Measurements from ENCODE around the gene SLC44A5. TPM values are rescaled to one million over a fixed set of nuclear protein-coding genes. Genes with fewer than 3 reads are reported as not detected.
A peak's percentile ranks its signal among the peaks of the same experiment; 100 is the strongest.

The SLC44A5 gene
- total RNA-seq, 4 donors from 2014 or later: 0.11 to 2.0 (median 0.87) TPM

- intact Hi-C loops (cut with DNase I): no loop called here
- no peak for TF ChIP-seq POLR2A (IDR thresholded peaks at IDR 0.05)
- TF ChIP-seq, protein P1, sequence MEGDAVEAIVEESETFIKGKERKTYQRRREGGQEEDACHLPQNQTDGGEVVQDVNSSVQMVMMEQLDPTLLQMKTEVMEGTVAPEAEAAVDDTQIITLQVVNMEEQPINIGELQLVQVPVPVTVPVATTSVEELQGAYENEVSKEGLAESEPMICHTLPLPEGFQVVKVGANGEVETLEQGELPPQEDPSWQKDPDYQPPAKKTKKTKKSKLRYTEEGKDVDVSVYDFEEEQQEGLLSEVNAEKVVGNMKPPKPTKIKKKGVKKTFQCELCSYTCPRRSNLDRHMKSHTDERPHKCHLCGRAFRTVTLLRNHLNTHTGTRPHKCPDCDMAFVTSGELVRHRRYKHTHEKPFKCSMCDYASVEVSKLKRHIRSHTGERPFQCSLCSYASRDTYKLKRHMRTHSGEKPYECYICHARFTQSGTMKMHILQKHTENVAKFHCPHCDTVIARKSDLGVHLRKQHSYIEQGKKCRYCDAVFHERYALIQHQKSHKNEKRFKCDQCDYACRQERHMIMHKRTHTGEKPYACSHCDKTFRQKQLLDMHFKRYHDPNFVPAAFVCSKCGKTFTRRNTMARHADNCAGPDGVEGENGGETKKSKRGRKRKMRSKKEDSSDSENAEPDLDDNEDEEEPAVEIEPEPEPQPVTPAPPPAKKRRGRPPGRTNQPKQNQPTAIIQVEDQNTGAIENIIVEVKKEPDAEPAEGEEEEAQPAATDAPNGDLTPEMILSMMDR (IDR thresholded peaks at IDR 0.05): no peak
- no peak for DNase-seq
- no peak overlapping the region for H3K4me3 ChIP-seq (replicated peaks in 1 of 3)
- no peaks in the 10 kb centered on the region for H3K27me3 ChIP-seq
- no peaks in the 10 kb centered on the region for H3K4me1 ChIP-seq
- H3K27ac ChIP-seq: no peak overlapping the region
- H3K36me3 ChIP-seq: no peaks in the 10 kb centered on the region
- no peaks in the 10 kb centered on the region for H3K9me3 ChIP-seq
Observed at GRCh38 chr1:75640137-75640536, 29.2 kb upstream of the SLC44A5 start.

DNA sequence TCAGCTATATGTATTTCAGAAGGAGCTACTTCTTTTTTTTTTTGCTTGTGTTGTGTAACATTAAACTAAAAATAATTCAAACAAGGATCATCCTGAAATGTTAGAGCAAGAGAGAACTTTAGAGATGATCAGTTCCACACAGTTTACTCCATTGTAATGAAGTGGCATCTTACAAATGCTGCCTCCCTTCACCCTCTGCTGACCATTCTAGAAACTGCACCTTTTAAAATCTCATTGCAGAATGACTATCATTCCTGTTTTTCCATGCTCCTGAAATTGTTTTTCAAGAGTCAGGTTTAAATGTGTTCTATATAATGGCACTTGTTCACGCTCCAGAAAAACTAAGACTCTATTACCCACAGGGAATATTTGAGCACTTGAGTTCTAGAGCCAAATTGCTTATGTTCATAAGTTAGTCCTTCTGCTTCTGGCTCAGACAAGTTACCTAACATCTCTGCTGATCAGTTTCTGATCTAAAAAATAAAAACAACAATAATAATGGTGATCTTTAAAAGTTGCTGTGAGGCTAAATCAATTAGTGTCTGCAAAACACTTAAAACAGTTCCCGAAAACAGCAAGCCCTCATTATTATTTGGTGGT lies 21.5 kb upstream of the SLC44A5 start:
- 45 to 47% methylated on average over 2 of the region's 2 CpGs for WGBS, 2 donors
- no peaks in the 10 kb centered on the region for H3K9me3 ChIP-seq
- no peak for DNase-seq
- no peak overlapping the region for H3K27ac ChIP-seq
- H3K4me1 ChIP-seq: no peaks in the 10 kb centered on the region
- no peaks in the 10 kb centered on the region for H3K36me3 ChIP-seq
- TF ChIP-seq, protein P1 (IDR thresholded peaks at IDR 0.05): peak in 5 of 6 experiments; percentile 63 to 81 (median 70)
- TF ChIP-seq POLR2A (IDR thresholded peaks at IDR 0.05): no peak
- no peaks in the 10 kb centered on the region for H3K27me3 ChIP-seq
- H3K4me3 ChIP-seq (replicated peaks in 1 of 3): no peak overlapping the region
- intact Hi-C loops (cut with DNase I): no loop called here

GRCh38 chr1:75630998-75631397 lies 20.1 kb upstream of the SLC44A5 start:
- no peak for TF ChIP-seq POLR2A (IDR thresholded peaks at IDR 0.05)
- Histone ChIP-seq H3K4me1 (no peaks in the 10 kb centered on the region), H3K27ac (no peak overlapping the region), H3K9me3 (no peaks in the 10 kb centered on the region), H3K36me3 (no peaks in the 10 kb centered on the region), H3K4me3 (replicated peaks in 1 of 3) (no peak overlapping the region), H3K27me3 (no peaks in the 10 kb centered on the region)
- intact Hi-C loops (cut with DNase I): loop anchor here (2.0 kb wide), 1 partner anchor 366 kb away; no protein-coding TSS in a partner anchor
- no peak for DNase-seq
- 78 to 91% methylated on average over 1 of the region's 1 CpG for WGBS, 2 donors

DNA sequence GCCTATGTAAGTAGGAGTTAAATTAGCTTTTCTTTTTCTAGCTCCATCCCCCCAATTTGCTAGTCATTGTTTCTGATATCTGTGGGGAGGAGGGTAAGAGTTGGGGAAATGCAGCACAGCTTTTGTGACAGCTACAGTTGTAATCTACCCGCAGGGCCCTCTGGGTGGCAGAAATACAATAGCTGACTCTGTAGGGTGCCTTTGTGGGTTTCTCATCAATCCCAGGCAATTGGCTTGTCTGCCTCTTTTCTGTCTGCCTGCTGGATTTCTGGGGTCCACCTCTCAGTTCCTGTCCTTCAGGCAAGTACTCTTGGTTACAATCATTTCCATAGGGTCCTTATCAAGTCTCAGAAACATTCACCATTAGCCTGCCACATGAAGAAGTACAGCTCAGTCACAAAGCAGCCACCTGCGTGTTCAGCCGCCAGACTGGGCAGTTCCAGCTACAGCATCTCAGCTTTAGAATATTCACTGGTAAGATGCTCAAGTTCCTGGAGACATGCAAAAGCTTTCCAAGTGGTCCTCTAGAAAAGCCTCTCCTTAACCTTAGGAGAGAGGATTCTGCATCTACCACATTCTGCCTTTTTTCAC lies 19.2 kb upstream of the SLC44A5 start:
- DNase-seq: no peak
- Histone ChIP-seq H3K27me3 (no peaks in the 10 kb centered on the region), H3K4me3 (replicated peaks in 1 of 3) (no peak overlapping the region), H3K27ac (no peak overlapping the region), H3K36me3 (no peaks in the 10 kb centered on the region), H3K9me3 (no peaks in the 10 kb centered on the region), H3K4me1 (no peaks in the 10 kb centered on the region)
- intact Hi-C loops (cut with DNase I): loop anchor here (2.0 kb wide), 1 partner anchor 365 kb away; no protein-coding TSS in a partner anchor
- 49 to 57% methylated on average over 3 of the region's 3 CpGs for WGBS, 2 donors
- TF ChIP-seq POLR2A (IDR thresholded peaks at IDR 0.05): no peak
- TF ChIP-seq, protein P1 (IDR thresholded peaks at IDR 0.05): no peak

DNA sequence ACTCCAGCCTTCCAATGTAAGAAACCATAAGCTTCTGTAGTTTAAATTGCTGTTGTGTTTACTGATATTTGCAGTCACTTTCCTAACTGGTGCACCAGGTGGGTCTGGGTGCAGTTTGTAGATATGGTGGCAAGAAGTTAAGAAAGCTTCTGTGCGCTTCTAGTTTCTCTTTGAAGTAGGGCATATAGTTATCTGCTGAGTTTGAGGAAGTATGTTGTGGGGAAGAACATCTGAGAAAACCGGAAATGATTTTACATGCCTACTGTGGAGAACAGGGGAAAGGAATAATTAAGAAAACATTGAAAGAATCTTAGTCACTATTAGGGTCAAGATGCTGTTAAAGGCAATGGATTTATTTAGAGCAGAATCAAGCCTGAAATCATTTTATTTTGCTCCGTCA lies 14.9 kb upstream of the SLC44A5 start:
- no peak overlapping the region for H3K4me3 ChIP-seq (replicated peaks in 1 of 3)
- intact Hi-C loops (cut with DNase I): no loop called here
- no peaks in the 10 kb centered on the region for H3K4me1 ChIP-seq
- no peaks in the 10 kb centered on the region for H3K27me3 ChIP-seq
- no peak for DNase-seq
- H3K9me3 ChIP-seq: no peaks in the 10 kb centered on the region
- no peaks in the 10 kb centered on the region for H3K36me3 ChIP-seq
- TF ChIP-seq, protein P1 (IDR thresholded peaks at IDR 0.05): no peak
- no peak for TF ChIP-seq POLR2A (IDR thresholded peaks at IDR 0.05)
- H3K27ac ChIP-seq: no peak overlapping the region
- 64 to 70% methylated on average over 3 of the region's 3 CpGs for WGBS, 2 donors

Data from thyroid gland (tissue), 4 donors.